ENCODE measurements around the gene SELENOT.
"Not testable (repeated sequence)": the region's sequence is repeated elsewhere in the genome, so short reads cannot be mapped to it uniquely, and the experiment has no call there.

SELENOT gene, protein sequence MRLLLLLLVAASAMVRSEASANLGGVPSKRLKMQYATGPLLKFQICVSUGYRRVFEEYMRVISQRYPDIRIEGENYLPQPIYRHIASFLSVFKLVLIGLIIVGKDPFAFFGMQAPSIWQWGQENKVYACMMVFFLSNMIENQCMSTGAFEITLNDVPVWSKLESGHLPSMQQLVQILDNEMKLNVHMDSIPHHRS

DNA sequence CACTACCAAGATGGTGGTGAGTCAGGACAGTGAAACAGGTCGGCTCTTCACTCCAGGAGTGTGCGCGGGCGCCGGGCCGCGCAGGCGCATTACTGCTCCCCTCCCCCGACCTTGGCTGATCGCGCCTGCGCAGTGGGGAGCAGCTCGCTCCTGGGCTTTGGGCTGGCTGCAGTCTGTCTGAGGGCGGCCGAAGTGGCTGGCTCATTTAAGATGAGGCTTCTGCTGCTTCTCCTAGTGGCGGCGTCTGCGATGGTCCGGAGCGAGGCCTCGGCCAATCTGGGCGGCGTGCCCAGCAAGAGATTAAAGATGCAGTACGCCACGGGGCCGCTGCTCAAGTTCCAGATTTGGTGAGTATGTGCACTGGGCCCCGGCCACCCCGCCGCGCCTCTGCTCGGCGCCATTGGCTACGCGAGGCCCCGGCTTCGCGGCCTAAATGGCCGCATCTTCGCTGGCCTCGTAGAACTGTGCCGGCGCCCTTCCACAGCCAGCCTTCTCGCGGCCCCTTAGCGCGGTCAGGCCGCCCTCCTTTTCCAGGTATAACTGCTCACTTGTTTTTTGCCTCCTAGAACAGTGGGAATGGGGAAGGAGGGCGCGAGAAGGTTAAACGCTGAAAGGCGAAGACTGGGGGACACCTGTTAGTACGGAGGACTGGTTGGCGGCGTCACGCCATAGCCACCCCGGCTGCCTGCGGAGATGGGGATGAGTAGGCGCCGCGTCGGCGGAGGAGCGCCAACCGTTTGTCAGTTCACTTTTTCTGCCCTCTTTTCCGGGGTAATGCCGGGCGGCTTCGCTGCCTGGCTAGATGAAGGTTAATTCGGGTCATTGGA lies at the start of gene SELENOT:
SELENOT (plus strand) TSS at position 169 of the 827 bp plus-strand sequence; CDS start at position 211, 42 bp downstream.
- FAIRE-seq, result peak; percentile 42
- DNase-seq (ENCODE audit: low spot score), result peak; percentile 95

DNA sequence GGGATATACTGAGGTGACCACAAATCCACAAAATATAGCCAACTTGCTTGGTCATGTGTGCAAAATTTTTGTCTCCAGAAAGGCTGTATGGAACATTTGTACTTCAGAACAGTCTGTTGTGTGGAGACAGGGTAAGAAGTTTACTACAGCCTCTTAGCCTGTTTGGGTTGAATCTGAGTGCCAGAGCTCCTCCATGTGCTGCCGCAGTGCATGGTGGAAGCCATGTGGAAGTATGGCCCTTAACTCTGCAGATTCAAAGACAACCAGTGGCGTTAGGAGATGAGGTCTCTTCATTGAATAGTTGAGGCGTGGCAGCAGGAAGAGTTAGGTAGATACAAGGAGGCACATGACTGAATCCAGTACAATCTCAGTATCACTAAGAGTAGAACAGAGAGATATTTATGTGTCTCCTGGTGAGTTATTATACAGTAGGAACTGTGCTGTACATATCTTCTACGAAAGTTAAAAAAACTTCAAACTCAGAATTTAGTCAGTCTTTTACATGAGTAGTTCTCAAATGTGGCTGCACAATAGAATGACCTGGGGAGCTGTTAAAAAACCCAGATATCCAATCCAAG lies 47.2 kb upstream of the SELENOT start:
- FAIRE-seq (no peak), DNase-seq (ENCODE audit: low spot score) (no peak)

DNA sequence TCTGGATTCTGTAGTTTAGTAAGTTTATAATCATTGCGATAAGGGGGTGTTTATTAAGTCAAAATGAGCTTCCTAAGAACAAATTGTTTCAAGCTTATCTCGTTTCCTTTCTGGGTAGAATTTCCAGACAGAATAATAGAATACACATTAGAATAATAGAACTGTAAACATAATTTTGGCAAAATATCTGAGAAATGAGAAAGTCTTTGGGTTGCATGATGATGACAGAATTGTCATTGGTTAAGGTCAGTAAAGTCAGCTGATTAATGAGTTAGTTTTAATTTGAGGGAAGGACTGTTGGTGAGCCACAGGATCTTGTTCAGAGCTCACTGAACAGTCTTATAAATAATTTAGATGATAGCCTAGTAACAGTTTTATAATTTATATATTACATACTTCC lies 46.3 kb upstream of the SELENOT start:
- FAIRE-seq, result no peak
- DNase-seq (ENCODE audit: low spot score), result no peak

DNA sequence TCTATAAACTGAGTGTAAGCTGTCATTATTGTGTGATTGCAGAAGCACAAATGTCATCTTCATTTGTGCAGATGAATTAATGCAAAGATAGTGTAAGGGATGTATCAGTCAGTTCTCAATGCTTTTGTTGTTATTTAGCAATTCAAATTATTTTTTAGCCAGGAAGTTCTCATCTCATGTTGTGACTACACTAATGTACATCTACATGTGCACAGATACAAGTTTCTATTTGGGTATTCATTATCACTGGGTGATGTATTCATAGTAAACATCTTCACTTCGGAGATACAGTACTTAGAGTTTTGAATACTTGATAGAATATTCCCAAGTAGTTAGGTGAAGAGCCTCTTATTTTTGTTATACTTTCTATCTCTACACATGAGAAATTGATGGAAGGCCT lies 45.4 kb upstream of the SELENOT start:
- DNase-seq (ENCODE audit: low spot score) (no peak), FAIRE-seq (no peak)

GRCh38 chr3:150564243-150564642 lies 38.9 kb upstream of the SELENOT start:
- DNase-seq (ENCODE audit: low spot score), result no peak
- no peak for FAIRE-seq

- no peak for FAIRE-seq
Observed at GRCh38 chr3:150567328-150567727, 35.8 kb upstream of the SELENOT start.

DNA sequence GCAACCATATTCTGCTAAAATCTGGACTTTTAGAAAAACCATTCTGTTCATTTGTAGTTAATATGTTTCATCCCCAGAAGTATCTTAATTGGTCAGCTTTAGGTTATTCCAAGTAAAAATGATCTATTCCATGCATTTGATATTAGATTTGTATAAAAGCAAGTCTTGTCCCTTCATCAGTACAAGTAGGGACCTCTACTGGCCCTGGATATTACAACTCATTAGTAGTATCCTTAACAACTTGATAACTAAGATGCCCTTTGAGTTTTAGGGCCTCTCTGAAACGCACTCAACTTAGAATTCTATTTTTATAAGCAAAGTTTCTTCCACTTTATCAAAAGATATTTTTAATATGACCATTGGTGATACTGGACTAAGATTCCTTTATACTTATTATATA lies 25.3 kb upstream of the SELENOT start:
- FAIRE-seq, result no peak
- no peak for DNase-seq (ENCODE audit: low spot score)

More at GRCh38 chr3:150567328-150567727, 35.8 kb upstream of the SELENOT start:
- no peak for DNase-seq (ENCODE audit: low spot score)

- FAIRE-seq (no peak), DNase-seq (ENCODE audit: low spot score) (no peak)
Observed at GRCh38 chr3:150581174-150581573, 21.9 kb upstream of the SELENOT start.

DNA sequence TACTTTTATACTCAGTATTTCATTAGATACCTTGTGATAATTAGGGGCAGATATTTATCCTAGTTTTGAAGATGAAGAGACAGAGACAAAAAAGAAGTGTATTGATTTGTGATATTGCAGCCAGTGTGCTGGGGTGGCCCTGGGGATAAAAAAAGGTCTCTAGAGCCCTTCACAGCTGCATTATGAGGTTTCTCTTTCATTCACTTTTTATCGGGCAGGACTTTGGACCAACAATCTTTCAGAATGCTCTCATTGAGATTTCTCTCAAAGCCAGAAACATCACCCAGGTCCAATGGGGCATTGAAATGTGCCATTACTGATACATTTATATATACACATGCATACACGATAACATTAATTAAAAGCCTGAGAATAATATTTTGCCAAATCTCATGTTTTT lies 20.5 kb upstream of the SELENOT start:
- DNase-seq (ENCODE audit: low spot score) (no peak), FAIRE-seq (no peak)

- FAIRE-seq, result no peak
- no peak for DNase-seq (ENCODE audit: low spot score)
Observed at GRCh38 chr3:150583028-150583427, 20.1 kb upstream of the SELENOT start.

DNA sequence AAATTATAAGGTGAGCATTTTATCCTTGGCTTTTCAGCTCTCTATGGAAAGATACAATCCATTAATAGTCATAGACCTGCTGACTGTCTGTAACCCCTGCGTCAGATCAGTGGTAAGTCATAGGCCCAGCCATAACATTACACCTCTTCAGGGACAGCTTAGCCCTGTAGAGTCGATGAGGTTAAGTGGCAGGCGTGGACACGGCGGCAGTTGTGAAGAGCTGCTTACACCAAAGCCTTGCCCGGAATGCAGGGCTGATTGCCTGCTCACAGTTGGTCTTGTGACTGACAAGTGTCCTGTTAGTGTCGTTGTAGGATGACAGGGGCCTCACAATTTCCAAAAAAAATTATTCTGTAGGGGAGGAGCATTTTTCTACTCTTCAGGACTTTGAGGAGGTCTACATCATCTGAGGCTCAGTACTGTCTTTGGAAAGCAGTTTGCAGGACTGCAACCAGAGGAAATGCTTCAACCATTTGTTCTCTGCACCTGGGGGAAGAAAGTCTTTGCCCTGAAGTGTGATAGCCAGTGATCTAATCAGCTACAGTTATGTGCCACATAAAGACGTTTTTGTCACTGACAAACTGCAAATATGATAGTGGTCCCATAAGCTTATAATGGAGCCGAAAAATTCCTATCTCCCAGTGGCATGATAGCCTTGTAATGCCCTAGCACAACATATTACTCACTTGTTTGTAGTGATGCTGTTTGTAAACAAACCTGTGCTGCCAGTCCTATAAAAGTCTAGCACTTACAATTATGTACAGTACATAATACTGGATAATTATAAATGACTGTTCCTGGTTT lies 14.9 kb upstream of the SELENOT start:
- no peak for DNase-seq (ENCODE audit: low spot score)
- FAIRE-seq, result no peak

GRCh38 chr3:150589759-150590158 lies 13.4 kb upstream of the SELENOT start:
- no peak for DNase-seq (ENCODE audit: low spot score)
- FAIRE-seq, result no peak

DNA sequence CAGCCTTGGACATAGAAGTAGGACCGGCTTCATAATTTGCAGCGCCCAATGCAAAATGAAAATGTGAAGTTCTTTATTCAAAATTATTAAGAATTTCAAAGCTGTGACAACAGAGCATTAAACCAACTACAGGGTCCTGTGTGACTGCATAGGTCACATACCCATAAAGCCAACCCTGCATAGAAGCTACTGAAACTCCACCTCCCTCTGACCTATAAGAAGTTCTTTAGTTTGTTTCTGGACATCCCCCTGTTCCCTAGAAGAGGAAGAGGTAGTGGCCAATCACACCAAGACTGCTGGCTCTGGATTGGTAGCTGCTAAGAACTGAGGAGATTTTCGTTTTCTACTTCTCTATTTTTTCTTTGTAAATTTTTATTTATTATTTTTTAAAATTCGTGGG lies 9.0 kb upstream of the SELENOT start:
- no peak for DNase-seq (ENCODE audit: low spot score)

GRCh38 chr3:150597646-150598045 lies 5.5 kb upstream of the SELENOT start:
- FAIRE-seq (no peak), DNase-seq (ENCODE audit: low spot score) (no peak)

More for the DNA sequence above, 9.0 kb upstream of the SELENOT start:
- no peak for FAIRE-seq

DNA sequence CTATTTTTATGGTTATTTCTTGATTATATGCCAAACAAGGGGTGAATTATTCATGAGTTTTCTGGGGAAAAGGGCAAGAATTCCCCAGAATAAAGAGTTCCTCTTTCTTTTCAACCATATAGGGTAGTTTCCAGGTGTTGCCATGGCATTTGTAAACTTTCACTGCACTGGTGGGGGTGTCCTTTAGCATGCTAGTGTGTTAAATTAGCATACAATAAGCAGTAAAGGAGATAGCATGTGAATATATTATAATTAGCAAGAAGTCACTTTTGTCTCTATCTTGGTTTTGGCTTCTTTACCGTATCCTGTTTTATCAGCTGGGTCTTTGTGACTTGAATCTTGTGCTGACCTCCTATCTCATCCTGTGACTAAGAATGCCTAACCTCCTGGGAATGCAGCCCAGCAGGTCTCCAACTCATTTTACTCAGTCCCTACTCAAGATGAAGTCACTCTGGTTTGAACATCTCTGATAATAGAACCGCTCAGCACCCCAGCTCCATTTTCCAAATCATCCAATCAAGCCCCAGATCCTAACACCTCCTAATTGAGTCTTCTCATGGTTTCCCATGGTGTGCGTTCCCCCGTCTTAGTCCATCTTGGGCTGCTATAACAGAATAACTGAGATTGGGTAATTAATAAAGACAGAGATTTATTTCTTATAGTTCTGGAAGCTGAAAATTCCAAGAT lies 3.4 kb upstream of the SELENOT start:
- DNase-seq (ENCODE audit: low spot score) (no peak), FAIRE-seq (no peak)

DNA sequence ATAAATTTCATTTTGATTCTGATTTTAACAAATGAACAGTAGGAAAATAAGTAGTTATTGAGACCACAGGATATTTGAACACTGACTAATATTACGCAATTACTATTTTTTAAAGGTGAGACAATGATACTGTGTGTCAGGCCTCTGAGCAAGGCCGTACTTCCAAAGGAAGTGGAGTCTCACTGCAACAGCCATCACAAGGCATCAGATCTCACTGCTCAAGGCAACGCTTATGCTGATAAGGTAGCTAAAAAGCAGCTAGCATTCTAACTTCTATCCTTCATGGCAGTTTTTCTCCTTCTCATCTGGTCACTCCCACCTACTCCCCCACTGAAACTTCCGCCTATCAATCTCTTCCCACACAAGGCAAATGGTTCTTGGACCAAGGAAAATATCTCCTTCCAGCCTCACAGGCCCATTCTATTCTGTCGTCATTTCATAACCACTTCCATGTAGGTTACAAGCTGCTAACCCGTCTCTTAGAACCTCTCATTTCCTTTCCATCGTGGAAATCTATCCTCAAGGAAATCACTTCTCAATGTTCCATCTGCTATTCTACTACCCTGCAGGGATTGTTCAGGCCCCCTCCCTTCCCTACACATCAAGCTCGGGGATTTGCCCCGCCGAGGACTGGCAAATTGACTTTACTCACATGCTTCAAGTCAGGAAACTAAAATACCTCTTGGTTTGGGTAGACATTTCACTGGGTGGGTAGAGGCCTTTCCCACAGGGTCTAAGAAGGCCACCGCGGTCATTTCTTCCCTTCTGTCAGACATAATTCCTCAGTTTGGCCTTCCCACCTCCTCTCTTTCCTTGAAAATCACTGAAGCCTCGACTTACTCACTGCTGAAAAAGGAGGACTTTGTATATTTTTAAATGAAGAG lies 2.2 kb upstream of the SELENOT start:
- not testable (repeated sequence) for FAIRE-seq; DNase-seq (ENCODE audit: low spot score)

DNA sequence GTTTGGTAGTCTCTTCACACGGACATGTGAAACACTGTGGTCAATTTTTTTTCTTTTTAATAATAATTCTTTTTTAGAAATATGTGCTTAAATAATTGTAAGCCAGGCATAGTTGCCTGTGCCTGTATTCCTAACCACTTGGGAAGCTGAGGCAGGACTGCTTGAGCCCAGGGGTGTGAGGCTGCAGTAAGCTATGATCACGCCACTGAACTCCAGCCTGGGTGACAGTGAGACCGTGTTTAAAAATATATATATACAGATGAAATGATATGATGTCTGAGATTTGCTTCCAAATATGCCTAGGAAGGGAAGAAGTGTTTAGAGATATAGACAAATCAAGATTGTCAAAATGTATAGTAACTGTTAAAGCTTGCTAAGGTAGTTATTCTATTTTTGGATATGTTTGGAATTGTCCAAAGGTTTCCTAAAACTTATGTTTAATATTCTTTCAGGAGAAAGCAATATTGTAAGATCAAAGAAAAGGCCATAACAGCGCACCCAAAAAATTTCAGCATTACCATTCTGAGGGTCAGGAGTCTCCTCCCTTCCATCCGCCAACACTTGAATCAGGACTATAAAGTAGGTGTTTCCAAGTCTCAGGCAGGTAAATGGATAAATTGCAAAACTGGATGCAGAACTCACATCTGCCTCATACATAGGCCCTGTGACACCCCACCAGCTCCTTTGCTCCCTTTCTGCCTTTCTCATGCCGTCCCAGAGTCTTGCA lies 532 bp upstream of the SELENOT start:
- FAIRE-seq, result no peak
- DNase-seq (ENCODE audit: low spot score), result no peak

DNA sequence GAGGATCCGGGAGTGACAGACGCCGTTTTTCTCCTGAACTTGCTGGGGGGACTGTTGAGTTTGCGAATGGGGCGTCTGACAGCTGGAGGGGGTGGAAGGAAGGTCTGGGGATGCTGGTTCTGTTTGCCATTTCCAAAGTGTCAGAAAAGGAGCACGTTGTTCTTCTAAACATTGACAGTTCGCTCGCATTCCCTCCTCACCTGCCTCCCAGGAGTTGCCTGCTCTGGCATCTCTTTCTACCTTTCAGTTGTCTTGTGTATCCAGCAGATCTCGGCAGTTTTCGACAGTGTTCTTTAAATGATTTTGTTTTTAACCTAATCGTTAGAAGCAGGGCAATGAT lies 829 bp downstream of the SELENOT start:
- FAIRE-seq (no peak), DNase-seq (ENCODE audit: low spot score) (peak; percentile 9)

GRCh38 chr3:150605998-150606641 lies 3.0 kb downstream of the SELENOT start:
- DNase-seq (ENCODE audit: low spot score), result no peak

More at GRCh38 chr3:150605998-150606641, 3.0 kb downstream of the SELENOT start:
- FAIRE-seq, result no peak
